HG03108 (cell line): ENCODE results near the gene CPB1.

Experiments used
- ATAC-seq: cut with Tn5 transposase; IDR thresholded peaks from one replicate; pipeline ENCODE4 v1.9.1; 2021; ENCODE audit warnings: moderate library complexity; ENCODE audit not compliant: unreplicated experiment

CPB1 gene

DNA sequence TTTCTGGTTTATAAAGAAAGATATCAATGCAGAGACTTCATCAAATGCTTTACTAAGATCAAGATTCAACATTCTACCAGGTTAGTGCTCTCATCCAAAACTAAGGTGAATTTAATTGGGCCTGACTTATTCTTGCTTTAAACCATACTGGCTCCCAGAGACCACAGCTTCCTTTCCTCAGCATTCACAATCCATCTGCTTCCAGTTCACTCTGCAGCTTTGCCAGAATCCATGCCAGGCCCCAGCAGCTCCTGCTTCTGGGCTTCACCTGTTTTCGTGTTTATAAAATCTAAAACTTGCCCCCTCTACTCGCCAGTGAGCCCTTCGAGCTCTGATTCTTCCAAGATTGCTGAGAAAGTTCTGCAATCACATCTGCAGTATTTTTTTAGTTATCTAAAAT lies 2.3 kb downstream of the CPB1 start:
- no peak for ATAC-seq

GRCh38 chr3:148833223-148833622 lies 5.6 kb downstream of the CPB1 start:
- ATAC-seq = no peak

DNA sequence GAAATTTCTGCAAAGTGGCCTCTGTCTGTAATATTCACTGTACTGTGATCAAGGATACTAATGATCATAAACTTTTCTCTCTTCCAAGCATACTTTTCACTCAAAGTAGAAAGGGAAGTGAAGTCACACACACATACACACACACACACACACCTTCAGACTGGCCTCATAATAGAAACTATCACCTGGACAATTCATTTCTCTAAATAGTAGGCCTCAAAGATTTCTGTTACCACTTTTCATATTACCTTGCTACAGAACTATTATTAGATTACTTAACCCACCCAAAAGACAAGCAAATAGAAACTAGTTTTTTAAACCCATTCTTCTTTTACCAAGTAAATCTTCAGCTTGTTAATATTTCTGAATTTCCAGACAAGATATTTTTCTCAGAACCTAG lies 12.2 kb downstream of the CPB1 start:
- no peak for ATAC-seq

GRCh38 chr3:148840451-148840850 lies 12.8 kb downstream of the CPB1 start:
- ATAC-seq = no peak

DNA sequence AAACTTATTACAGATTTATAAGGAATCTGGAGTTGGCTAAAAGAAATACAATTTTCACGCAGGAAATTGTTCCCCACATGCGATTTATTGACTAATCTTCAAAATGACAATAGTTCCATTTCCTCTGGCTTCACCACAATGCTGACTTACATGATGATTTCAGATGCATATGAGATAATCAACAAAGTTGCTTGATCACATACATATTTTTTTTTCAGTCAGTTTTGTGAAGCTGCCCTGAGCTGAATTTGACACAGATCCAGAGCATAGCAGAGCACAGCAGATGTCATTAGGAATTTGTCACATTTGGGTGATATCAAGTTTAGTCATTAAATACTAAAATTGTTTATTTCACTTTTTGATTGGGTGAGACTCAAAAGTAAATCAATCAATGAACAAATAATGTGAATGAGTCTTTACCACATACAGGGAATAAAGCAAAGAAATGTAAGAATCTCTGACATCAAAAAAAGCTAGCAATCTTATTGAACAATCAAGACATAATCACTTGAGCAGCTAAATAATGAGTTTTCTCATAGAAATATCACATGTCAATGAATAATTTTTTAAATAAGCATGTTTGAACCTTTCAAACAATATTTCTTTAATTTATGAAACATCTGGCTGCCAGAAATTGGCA lies 18.3 kb downstream of the CPB1 start:
- ATAC-seq = no peak

GRCh38 chr3:148847351-148847750 lies 19.7 kb downstream of the CPB1 start:
- no peak for ATAC-seq

GRCh38 chr3:148848410-148848809 lies 20.8 kb downstream of the CPB1 start:
- no peak for ATAC-seq

DNA sequence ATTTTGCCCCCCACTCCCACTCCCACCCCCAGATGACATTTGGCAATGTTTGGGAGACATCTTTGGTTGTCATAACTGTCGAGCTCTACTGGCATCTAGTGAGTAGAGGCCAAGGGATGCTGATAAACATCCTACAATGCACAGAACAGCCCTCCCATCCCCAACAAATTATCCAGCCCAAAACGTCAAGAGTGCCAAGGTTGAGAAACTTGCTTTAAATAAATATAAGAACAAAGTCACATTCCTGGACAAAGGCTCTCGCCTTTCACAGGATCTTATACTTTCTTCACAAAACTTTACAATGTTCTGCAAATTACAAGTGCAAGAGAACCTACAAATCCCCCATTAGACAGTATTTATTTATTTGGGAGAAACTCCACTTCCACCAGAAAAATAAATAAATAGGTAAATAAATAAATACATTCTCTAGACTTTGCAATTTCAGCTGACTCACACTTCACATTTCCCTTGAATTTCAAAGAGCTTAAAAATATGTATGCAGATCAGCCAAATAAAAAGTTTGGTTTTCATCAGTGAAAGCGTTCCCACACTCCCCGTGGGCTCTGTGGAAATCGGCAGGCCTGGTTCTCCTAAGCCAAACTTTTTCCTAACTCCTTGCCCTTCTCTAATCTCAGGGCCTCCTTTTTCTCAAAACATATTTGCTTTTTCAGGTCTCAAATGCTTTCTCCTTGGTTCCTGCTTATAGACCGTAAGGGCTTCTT lies 24.8 kb downstream of the CPB1 start:
- ATAC-seq = no peak

DNA sequence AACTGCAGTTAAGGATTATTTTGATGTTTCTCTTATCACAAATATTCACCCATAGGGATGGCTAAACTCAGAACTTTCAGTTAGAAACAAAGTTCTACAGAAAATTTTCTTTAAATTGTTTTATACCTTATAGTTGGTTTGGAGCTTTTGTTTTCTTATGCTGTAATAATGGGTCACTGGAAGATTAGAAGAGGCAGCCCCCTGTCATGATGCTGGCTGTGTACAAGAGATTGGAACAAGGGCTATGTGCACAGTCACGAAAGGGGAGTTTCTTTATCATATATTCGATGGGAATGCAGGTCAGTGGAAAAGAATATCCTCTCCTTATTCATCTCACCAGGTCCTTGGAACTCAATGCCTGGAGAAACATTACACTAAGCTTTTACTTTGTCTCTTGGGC lies 25.5 kb downstream of the CPB1 start:
- ATAC-seq = no peak

GRCh38 chr3:148854061-148854460 lies 26.4 kb downstream of the CPB1 start:
- no peak for ATAC-seq

- ATAC-seq = no peak
These were observed 28.8 kb downstream of the CPB1 start for GRCh38 chr3:148856384-148856783.

DNA sequence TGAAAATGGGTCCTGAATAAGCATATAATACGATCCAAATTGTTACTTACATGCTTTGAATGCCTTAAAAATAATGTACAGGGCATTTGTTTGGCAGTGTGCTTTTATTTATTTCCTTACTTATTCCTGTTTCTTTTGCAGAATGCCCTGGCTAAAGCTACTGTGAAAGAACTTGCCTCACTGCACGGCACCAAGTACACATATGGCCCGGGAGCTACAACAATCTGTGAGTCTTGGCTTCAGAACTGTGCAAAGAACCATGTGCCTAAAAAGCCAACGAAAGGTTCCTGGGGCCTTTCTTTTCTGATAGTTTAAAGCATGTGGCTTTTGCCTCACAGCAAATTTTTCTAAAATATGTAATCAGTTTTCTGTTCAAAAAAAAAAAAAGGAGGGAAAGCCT lies 29.7 kb downstream of the CPB1 start:
- ATAC-seq = no peak

DNA sequence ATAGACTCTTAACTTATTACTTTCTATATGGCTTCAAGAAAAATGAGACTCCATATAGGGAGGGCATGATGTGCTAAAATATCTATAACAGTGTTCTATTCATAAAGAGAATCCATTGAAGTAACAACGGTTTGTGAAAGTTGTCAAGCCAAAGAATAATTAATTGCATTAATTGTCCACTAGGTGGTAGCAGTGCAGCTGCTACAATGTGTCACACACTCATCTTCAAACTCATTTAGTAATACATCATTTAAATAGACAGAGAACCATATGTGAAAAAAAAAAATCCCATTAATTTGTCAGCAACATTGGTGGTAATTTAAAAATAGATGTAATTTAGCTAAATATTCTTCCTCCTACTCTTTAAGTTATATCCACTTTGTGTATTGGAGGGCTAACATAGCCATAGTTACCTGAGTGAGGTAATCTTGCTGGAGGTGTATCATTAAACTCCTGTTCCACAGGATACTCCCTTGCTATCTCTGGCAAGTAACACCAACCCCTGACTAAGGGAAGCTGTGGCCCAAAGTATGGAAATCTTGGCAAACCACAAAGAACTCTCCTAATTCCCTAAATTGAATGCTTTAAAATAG lies 33.8 kb downstream of the CPB1 start:
- ATAC-seq = no peak

DNA sequence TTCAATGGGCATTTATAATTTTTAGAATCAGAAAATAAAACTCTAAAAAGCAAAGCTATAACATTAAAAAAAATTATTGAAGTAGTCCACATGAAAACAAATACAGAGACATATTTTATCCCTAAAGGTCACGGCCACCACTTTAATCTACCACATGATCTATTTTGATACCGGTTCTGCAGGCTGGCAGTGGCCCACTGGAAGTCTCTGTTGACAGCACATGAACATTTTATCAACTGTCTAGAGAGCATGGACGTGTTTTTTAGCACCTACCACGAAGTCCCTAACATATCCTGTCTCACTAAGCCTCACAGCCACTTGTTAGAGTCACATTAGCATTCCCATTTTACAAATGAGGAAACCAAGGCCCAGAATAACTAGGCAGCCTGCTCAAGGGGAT lies 35.7 kb downstream of the CPB1 start:
- no peak for ATAC-seq

GRCh38 chr3:148863814-148864213 lies 36.2 kb downstream of the CPB1 start:
- no peak for ATAC-seq

GRCh38 chr3:148865049-148865448 lies 37.4 kb downstream of the CPB1 start, which contains the start of gene CPA3:
TSS of gene CPA3 (plus strand) at chr3:148865296. CDS start at chr3:148865308, 12 bp downstream.
- ATAC-seq = no peak

DNA sequence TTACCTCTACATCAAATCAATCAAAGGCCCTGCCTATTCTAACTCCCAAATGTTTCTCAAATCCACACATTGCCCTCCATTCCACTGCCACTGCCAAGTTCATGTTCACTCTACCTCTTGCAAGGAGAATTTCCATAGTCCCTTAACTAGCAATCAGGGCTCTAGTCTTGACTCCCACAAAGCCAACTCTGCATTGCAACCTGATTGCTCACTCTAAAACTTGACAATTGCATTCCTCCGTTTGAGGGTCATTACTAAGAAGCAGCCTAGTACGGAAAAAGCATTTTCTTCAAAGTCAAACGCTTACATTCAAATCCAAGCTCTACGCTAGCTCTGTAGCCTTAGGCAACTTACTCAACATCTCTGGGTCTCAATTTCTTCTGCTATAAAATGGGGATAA lies 38.6 kb downstream of the CPB1 start:
- no peak for ATAC-seq

GRCh38 chr3:148873270-148873927 lies 45.8 kb downstream of the CPB1 start:
- no peak for ATAC-seq

DNA sequence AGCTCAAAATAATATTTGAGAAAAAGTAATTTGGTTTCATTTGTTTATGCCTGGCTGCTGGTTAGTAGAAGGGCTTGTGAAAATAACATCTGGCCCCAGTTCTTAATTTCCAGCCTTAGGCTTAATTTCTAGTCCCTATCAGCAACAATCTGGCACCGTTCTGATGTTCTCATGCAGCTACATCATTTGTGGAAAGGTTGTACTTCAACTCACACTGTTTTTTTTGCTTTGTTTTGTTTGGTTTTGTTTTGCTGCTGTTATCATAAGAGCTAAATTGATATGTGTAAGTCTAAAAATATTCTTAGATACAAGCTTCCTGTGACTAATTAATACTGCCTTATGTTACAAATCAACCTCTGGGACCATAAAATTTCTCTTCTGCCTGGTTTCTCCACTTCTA lies 46.4 kb downstream of the CPB1 start:
- no peak for ATAC-seq

DNA sequence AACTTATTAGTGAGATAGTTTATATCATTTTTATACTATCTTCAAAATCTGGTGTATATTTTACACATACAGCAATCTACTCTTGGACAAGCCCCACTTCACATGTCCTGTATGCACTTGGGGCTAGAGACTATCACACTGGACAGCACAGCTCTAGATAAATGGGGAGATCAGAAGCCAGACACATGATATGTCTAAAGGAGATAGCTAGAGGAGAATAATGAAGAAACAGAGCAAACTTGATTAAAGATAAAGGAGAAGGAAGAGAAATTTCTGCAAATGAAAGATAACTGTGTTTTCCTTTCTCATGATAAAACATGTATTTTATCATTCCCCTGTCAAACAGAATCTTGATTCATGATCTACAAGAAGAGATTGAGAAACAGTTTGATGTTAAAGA lies 50.5 kb downstream of the CPB1 start:
- no peak for ATAC-seq

- no peak for ATAC-seq
These were observed 51.6 kb downstream of the CPB1 start for GRCh38 chr3:148879256-148879655.

DNA sequence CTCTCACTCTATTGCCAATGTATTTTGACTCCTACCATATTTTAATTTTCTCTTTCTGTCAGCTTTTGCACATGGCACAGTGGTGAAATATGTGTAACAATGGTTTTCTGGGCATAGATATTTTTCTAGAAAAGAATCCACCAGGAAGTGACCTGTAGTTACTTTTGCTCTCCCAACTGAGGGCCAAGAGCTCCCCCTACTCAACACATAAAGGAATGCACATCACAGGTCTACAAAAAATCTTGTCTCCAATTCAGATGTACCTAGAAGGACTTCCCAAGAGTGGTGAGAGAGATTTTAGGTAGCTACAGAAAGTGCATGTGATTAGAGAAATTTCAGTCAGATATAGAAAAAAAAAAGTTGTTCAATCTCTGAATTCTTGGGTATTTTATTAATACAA lies 53.1 kb downstream of the CPB1 start:
- no peak for ATAC-seq
